Fibroblast of the aortic adventitia (primary cell): ENCODE data around the gene IFT81. TPM values are rescaled to one million over a fixed set of nuclear protein-coding genes. Genes with fewer than 3 reads are reported as not detected.
"Not testable (repeated sequence)": the region's sequence is repeated elsewhere in the genome, so short reads cannot be mapped to it uniquely, and the experiment has no call there.

ENCODE experiments used
- DNase-seq: peaks from one replicate; pipeline ENCODE4 v3.0.0-alpha.2; 2010; ENCODE audit warnings: low read depth
- H3K4me3 ChIP-seq: 2 replicates; pipeline ENCODE4 v1.5.1; 2011; ENCODE audit warnings: low read depth, mild to moderate bottlenecking, control low read depth, low read length, moderate library complexity
- CTCF ChIP-seq: IDR thresholded peaks from 2 replicates; pipeline ENCODE4 v1.5.1; 2011; ENCODE audit warnings: mild to moderate bottlenecking, low read length, control low read depth, inconsistent platforms; ENCODE audit not compliant: insufficient read depth
- total RNA-seq: library from RNA; depleted of rRNA; stranded (reverse); fragments of >200 nt; gene quantifications from 2 replicates; pipeline ENCODE4 v1.2.3, GENCODE V29; 2012; ENCODE audit warnings: low replicate concordance

IFT81 gene
- total RNA-seq, 1 donor = 20.4 TPM

DNA sequence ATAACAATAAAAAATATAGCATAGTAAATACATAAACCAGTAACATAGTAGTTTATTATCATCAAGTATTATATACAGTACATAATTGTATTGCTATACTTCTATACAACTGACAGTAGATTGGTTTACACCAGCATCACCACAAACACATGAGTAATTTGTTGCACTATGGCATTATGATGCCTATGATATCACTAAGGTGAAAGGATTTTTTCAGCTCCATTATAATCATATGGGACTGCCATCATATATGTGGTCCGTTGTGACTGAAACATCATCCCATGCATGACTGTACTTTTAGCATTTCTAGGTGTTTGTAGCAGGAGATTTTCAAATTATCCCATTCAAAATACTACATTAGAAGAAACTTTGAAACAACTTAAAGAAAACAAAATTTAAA is 77.8 kb downstream of the IFT81 start:
- H3K4me3 ChIP-seq = no peak overlapping the region
- DNase-seq = no peak
- no peak for TF ChIP-seq CTCF

- no peak overlapping the region for H3K4me3 ChIP-seq
- TF ChIP-seq CTCF = no peak
Observed at GRCh38 chr12:110203546-110203945, 79.4 kb downstream of the IFT81 start.

DNA sequence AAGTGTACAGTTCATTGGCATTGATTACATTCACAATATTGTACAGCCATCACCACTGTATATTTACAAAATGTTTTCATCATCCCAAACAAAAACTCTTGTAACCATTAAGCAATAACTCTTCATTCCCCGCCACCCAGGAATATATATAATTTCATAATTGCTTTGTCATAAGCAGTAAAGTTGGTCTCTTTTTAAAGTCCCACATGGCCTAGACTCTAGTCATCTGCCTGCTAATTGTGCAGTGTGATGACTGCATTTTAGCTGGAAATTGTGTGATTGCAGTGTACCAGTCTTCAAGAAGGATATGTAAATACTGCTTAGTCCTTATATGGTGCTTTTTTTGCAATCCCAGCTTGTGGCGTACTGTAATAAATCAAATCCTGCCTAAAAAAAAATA is 81.8 kb downstream of the IFT81 start:
- no peak for DNase-seq
- H3K4me3 ChIP-seq = no peak overlapping the region
- TF ChIP-seq CTCF = no peak

More at GRCh38 chr12:110203546-110203945, 79.4 kb downstream of the IFT81 start:
- DNase-seq = peak; percentile 46

GRCh38 chr12:110211639-110212536 is 87.7 kb downstream of the IFT81 start:
- not testable (repeated sequence) for H3K4me3 ChIP-seq
- peak; percentile 80 for DNase-seq

DNA sequence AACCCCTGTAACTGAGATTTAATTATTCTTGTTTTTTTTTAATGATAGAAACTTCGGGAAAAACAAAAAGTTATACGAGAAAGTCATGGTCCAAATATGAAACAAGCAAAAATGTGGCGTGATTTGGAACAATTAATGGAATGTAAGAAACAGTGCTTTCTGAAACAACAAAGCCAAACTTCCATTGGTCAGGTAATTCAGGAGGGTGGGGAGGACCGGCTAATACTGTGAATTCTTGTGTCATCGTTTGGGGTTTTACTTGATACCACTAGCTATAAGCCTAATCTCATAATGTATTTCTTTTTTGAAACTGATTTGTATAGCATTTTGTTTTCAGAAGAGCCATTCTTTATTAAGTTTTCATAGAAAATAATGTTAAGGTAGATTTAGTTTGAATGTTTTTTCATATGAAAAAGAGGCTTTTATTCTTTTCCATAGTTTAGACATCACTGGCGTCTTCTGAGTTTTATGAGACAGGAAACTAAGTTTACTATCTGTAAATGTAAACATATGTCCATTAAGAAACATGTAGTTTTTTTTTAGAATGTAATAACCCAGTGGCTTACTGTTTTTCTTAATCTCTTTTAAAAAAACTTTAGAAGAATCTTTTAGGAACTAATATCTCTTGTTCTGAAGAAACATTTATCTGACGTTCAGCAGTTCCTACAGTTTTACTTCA is 94.0 kb downstream of the IFT81 start:
- DNase-seq = no peak
- TF ChIP-seq CTCF = no peak
- H3K4me3 ChIP-seq = no peak overlapping the region

- H3K4me3 ChIP-seq = no peak overlapping the region
- no peak for TF ChIP-seq CTCF
- DNase-seq = no peak
Observed at GRCh38 chr12:110222027-110222426, 97.9 kb downstream of the IFT81 start.

DNA sequence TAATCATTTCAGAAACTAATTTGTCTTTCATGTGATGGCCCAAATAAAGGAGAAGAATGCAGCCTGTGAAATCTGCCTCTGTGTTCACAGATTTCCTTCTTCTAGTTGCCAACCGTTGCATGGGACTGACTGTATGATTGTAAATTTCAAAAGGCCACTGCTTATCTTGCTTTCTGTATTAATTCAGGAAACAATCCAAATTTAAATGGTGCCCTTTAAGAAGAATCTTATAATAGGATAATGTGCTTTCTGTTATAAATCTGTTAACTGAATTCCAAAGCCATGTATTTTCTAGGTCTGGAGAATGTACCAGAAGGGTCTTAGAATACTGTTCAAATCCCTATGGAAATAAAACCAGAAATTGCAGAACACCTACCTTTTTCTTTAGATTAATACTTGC is 98.3 kb downstream of the IFT81 start:
- peak; percentile 27 for DNase-seq
- H3K4me3 ChIP-seq = no peak overlapping the region
- no peak for TF ChIP-seq CTCF
